H1 (cell line): ENCODE data around the gene PXK. TPM values are rescaled to one million over a fixed set of nuclear protein-coding genes. Genes with fewer than 3 reads are reported as not detected.

Source experiments
- ASH2L ChIP-seq: fragments of 200-600, 300-600 bp; sonication (generic); IDR thresholded peaks from one replicate; pipeline ENCODE4 v1.7.1; 2017; ENCODE audit warnings: low read length
- GABPA ChIP-seq: IDR thresholded peaks from 2 replicates; pipeline ENCODE4 v1.6.1; 2011; ENCODE audit warnings: mild to moderate bottlenecking, low read length, moderate library complexity, borderline replicate concordance; ENCODE audit not compliant: insufficient read depth
- GTF2F1 ChIP-seq: IDR thresholded peaks from 2 replicates; pipeline ENCODE4 v1.6.1; 2012; ENCODE audit warnings: low read depth, low read length, improper control_type of control experiment, borderline replicate concordance
- RBBP5 ChIP-seq: IDR thresholded peaks from 2 replicates; pipeline ENCODE4 v1.7.1; 2012; ENCODE audit warnings: low read depth, mild to moderate bottlenecking, inconsistent platforms, low read length, moderate library complexity, borderline replicate concordance
- polyA plus RNA-seq, 7 experiments: library from polyadenylated mRNA; depleted of rRNA in 3 of 7; stranded (reverse) in 5 of 7; unstranded in 2 of 7; fragments of >200 nt in 5 of 7; fragments of 200-250 nt in 2 of 7; gene quantifications; 1 replicate in 5 of 7; 2 replicates in 1 of 7; 4 replicates in 1 of 7; pipeline versions ENCODE4 v1.2.1 to v1.2.3, GENCODE V29; 2011 to 2013; ENCODE audit warnings: missing spikeins in 2 of 7, mixed read lengths in 2 of 7
- total RNA-seq: library from RNA; stranded (reverse); fragmentation: NEBNext Ultra II Directional; extraction: Animal tissue kit (Norgen Biotek cat#: 25700); gene quantifications from 2 replicates; pipeline ENCODE4 v1.2.1, GENCODE V29; 2021
- TF ChIP-seq, protein P1 (sequence below): fragments of 300-600 bp; sonication (generic); IDR thresholded peaks from 2 replicates; pipeline ENCODE4 v1.7.1; 2012; ENCODE audit warnings: low read length, moderate library complexity, mild to moderate bottlenecking, inconsistent platforms; ENCODE audit not compliant: insufficient replicate concordance

Gene PXK
- total and polyA plus RNA-seq, 2 of the 8 experiments (the other 6 are each of a cell fraction or from before 2014, with no cell fraction given): 3.5 to 7.1 TPM

DNA sequence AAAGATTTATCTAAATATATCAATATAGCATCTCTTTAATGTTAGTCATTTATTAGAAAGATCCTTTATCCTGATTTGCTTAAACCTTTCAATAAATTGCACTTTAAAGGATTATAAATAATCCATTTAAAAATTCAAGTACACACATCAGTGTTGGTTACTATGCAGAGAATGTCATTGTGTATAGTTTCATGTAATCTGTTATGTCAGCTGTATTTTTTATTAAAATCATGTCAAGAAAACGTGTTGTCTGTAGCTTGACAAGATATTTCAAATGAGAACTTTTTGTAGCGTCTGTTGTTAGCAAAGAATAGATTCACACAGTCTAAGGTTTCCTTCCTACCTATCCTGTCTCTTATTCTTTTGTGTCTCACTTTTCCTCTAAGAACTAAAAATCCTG lies 93.1 kb downstream of the PXK start (continued):
- TF ChIP-seq, protein P1, sequence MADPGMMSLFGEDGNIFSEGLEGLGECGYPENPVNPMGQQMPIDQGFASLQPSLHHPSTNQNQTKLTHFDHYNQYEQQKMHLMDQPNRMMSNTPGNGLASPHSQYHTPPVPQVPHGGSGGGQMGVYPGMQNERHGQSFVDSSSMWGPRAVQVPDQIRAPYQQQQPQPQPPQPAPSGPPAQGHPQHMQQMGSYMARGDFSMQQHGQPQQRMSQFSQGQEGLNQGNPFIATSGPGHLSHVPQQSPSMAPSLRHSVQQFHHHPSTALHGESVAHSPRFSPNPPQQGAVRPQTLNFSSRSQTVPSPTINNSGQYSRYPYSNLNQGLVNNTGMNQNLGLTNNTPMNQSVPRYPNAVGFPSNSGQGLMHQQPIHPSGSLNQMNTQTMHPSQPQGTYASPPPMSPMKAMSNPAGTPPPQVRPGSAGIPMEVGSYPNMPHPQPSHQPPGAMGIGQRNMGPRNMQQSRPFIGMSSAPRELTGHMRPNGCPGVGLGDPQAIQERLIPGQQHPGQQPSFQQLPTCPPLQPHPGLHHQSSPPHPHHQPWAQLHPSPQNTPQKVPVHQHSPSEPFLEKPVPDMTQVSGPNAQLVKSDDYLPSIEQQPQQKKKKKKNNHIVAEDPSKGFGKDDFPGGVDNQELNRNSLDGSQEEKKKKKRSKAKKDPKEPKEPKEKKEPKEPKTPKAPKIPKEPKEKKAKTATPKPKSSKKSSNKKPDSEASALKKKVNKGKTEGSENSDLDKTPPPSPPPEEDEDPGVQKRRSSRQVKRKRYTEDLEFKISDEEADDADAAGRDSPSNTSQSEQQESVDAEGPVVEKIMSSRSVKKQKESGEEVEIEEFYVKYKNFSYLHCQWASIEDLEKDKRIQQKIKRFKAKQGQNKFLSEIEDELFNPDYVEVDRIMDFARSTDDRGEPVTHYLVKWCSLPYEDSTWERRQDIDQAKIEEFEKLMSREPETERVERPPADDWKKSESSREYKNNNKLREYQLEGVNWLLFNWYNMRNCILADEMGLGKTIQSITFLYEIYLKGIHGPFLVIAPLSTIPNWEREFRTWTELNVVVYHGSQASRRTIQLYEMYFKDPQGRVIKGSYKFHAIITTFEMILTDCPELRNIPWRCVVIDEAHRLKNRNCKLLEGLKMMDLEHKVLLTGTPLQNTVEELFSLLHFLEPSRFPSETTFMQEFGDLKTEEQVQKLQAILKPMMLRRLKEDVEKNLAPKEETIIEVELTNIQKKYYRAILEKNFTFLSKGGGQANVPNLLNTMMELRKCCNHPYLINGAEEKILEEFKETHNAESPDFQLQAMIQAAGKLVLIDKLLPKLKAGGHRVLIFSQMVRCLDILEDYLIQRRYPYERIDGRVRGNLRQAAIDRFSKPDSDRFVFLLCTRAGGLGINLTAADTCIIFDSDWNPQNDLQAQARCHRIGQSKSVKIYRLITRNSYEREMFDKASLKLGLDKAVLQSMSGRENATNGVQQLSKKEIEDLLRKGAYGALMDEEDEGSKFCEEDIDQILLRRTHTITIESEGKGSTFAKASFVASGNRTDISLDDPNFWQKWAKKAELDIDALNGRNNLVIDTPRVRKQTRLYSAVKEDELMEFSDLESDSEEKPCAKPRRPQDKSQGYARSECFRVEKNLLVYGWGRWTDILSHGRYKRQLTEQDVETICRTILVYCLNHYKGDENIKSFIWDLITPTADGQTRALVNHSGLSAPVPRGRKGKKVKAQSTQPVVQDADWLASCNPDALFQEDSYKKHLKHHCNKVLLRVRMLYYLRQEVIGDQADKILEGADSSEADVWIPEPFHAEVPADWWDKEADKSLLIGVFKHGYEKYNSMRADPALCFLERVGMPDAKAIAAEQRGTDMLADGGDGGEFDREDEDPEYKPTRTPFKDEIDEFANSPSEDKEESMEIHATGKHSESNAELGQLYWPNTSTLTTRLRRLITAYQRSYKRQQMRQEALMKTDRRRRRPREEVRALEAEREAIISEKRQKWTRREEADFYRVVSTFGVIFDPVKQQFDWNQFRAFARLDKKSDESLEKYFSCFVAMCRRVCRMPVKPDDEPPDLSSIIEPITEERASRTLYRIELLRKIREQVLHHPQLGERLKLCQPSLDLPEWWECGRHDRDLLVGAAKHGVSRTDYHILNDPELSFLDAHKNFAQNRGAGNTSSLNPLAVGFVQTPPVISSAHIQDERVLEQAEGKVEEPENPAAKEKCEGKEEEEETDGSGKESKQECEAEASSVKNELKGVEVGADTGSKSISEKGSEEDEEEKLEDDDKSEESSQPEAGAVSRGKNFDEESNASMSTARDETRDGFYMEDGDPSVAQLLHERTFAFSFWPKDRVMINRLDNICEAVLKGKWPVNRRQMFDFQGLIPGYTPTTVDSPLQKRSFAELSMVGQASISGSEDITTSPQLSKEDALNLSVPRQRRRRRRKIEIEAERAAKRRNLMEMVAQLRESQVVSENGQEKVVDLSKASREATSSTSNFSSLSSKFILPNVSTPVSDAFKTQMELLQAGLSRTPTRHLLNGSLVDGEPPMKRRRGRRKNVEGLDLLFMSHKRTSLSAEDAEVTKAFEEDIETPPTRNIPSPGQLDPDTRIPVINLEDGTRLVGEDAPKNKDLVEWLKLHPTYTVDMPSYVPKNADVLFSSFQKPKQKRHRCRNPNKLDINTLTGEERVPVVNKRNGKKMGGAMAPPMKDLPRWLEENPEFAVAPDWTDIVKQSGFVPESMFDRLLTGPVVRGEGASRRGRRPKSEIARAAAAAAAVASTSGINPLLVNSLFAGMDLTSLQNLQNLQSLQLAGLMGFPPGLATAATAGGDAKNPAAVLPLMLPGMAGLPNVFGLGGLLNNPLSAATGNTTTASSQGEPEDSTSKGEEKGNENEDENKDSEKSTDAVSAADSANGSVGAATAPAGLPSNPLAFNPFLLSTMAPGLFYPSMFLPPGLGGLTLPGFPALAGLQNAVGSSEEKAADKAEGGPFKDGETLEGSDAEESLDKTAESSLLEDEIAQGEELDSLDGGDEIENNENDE: no peak
- TF ChIP-seq GABPA (no peak), ASH2L (no peak), RBBP5 (no peak), GTF2F1 (no peak)
